K562 (cell line): ENCODE results near the gene EGFL7. TPM values are rescaled to one million over a fixed set of nuclear protein-coding genes. Genes with fewer than 3 reads are reported as not detected.

ENCODE experiments used
- ARID1B ChIP-seq: fragments of 450-650 bp; IDR thresholded peaks from 2 replicates; pipeline ENCODE4 v1.6.1; 2016; ENCODE audit warnings: antibody characterized with exemption, mild to moderate bottlenecking, inconsistent platforms
- ELF4 ChIP-seq: fragments of 450-650 bp; formaldehyde crosslinking; IDR thresholded peaks from 2 replicates; pipeline ENCODE4 v1.4.0; 2022; ENCODE audit warnings: missing genetic modification characterization
- EZH2 ChIP-seq: IDR thresholded peaks from 2 replicates; pipeline ENCODE4 v1.6.1; 2012; ENCODE audit warnings: low read depth, mild to moderate bottlenecking, inconsistent platforms, low read length, borderline replicate concordance
- FOXJ3 ChIP-seq: sonication (generic); formaldehyde crosslinking; IDR thresholded peaks from 2 replicates; pipeline ENCODE4 v1.4.0; 2020; ENCODE audit warnings: mild to moderate bottlenecking, missing genetic modification reagents
- GTF2B ChIP-seq: IDR thresholded peaks from 2 replicates; pipeline ENCODE4 v1.6.1; 2011; ENCODE audit not compliant: insufficient read length; ENCODE audit errors: extremely low read depth
- HDAC8 ChIP-seq: fragments of 450-650 bp; IDR thresholded peaks from 2 replicates; pipeline ENCODE4 v1.6.1; 2016; ENCODE audit warnings: mild to moderate bottlenecking, missing genetic modification characterization, moderate library complexity, missing compliant biosample characterization
- HOMEZ ChIP-seq: fragments of 250-450 bp; sonication (Bioruptor Pico); IDR thresholded peaks from 2 replicates; pipeline ENCODE4 v1.4.0; 2020; ENCODE audit warnings: mild to moderate bottlenecking, moderate library complexity
- JUN ChIP-seq, 2 experiments: sonication (generic) in 1 of 2; formaldehyde crosslinking in 1 of 2; IDR thresholded peaks; 2 replicates each; pipeline versions ENCODE4 v1.6.1 to v1.8.0; 2012 to 2022; ENCODE audit warnings: borderline replicate concordance in 2 of 2, mild to moderate bottlenecking in 2 of 2, improper control_type of control experiment in 1 of 2, low read depth in 1 of 2, low read length in 1 of 2, missing genetic modification reagents in 1 of 2
- KDM4B ChIP-seq, 2 experiments: fragments of 450-650 bp in 1 of 2; sonication (generic) in 1 of 2; IDR thresholded peaks; 2 replicates each; pipeline ENCODE4 v1.6.1; 2016 to 2017; ENCODE audit warnings: borderline replicate concordance in 2 of 2, antibody characterized with exemption in 1 of 2, low read depth in 1 of 2, mild to moderate bottlenecking in 1 of 2
- LARP7 ChIP-seq: fragments of 450-650 bp; IDR thresholded peaks from 2 replicates; pipeline ENCODE4 v1.6.1; 2016
- LEF1 ChIP-seq: fragments of 450-650 bp; IDR thresholded peaks from 2 replicates; pipeline ENCODE4 v1.6.1; 2016; ENCODE audit warnings: mild to moderate bottlenecking
- MAX ChIP-seq: sonication (generic); formaldehyde crosslinking; IDR thresholded peaks from 2 replicates; pipeline ENCODE4 v1.9.0; 2022; ENCODE audit warnings: mild to moderate bottlenecking, missing genetic modification reagents
- PYGO2 ChIP-seq: fragments of 450-650 bp; IDR thresholded peaks from 2 replicates; pipeline ENCODE4 v1.6.1; 2016; ENCODE audit warnings: mild to moderate bottlenecking, missing genetic modification characterization, moderate library complexity, missing compliant biosample characterization
- RAD21 ChIP-seq, 2 experiments: fragments of 250-450 bp in 1 of 2; fragments of 450-650 bp in 1 of 2; sonication (Bioruptor Pico) in 1 of 2; formaldehyde crosslinking in 1 of 2; IDR thresholded peaks in 1 of 2; conservative IDR thresholded peaks in 1 of 2; 2 replicates each; pipeline versions ENCODE4 v1.4.0 to v1.8.0; 2020 to 2022; ENCODE audit warnings: mild to moderate bottlenecking in 2 of 2, moderate library complexity in 1 of 2
- TAL1 ChIP-seq: fragments of 450-650 bp; IDR thresholded peaks from 2 replicates; pipeline ENCODE4 v1.6.1; 2016; ENCODE audit warnings: mild to moderate bottlenecking
- TRIM25 ChIP-seq: fragments of 450-650 bp; IDR thresholded peaks from 2 replicates; pipeline ENCODE4 v1.7.0; 2016; ENCODE audit warnings: borderline replicate concordance
- ZNF165 ChIP-seq: fragments of 250-450 bp; sonication (Bioruptor Pico); IDR thresholded peaks from 2 replicates; pipeline ENCODE4 v1.4.0; 2020; ENCODE audit warnings: borderline replicate concordance
- ZNF212 ChIP-seq: fragments of 450-650 bp; formaldehyde crosslinking; IDR thresholded peaks from 2 replicates; pipeline ENCODE4 v1.4.0; 2020; ENCODE audit warnings: mild to moderate bottlenecking
- ZNF280B ChIP-seq: fragments of 250-450 bp; sonication (Bioruptor Pico); IDR thresholded peaks from 2 replicates; pipeline ENCODE4 v1.5.1; 2021; ENCODE audit warnings: mild to moderate bottlenecking
- polyA plus RNA-seq, 8 experiments: library from polyadenylated mRNA; depleted of rRNA in 4 of 8; stranded (reverse) in 5 of 8; unstranded in 3 of 8; fragments of >200 nt; fragmentation: Nextera tagmentation in 2 of 8; fragmentation: Illumina TruSeq in 1 of 8; extraction: Ambion mirVana in 2 of 8; extraction: Trizol in 1 of 8; gene quantifications; 2 replicates each; pipeline versions ENCODE4 v1.2.1 to v1.2.3, GENCODE V29; 2011 to 2014; ENCODE audit warnings: inconsistent platforms in 1 of 8, missing spikeins in 1 of 8
- total RNA-seq, 7 experiments: library from RNA; depleted of rRNA in 6 of 7; stranded (reverse); fragments of >200 nt in 6 of 7; fragmentation: Illumina TruSeq in 2 of 7; extraction: Trizol in 2 of 7; gene quantifications; 2 replicates each; pipeline versions ENCODE4 v1.2.1 to v1.2.3, GENCODE V29; 2011 to 2021; ENCODE audit warnings: low replicate concordance in 1 of 7

Gene EGFL7
- total and polyA plus RNA-seq, 9 of the 15 experiments (the other 6 are each of a cell fraction or from before 2014, with no cell fraction given) = 1.5 to 286 (median 55.5) TPM

GRCh38 chr9:136631038-136632000 lies 31.4 kb upstream of the EGFL7 start (continued):
- TF ChIP-seq GTF2B = no peak
- peak; percentile 91 to 93 for TF ChIP-seq RAD21 (CRISPR knock-in tag; conservative IDR thresholded peaks at IDR 0.05 in 1 of 2, IDR thresholded peaks at IDR 0.05 in 1 of 2)
- peak; percentile 73; the same call in 1 of the 2 replicates for TF ChIP-seq TRIM25
- no peak for TF ChIP-seq ZNF165 (CRISPR knock-in tag)
- TF ChIP-seq LARP7 = peak; percentile 98
- 0 out of 2 replicates have a peak, but pooled peaks have one; percentile 5 for TF ChIP-seq TAL1
- TF ChIP-seq JUN (IDR thresholded peaks at IDR 0.05; ENCODE audit: borderline replicate concordance, low read depth, low read length) = no peak
- TF ChIP-seq JUN (CRISPR knock-in tag; IDR thresholded peaks at IDR 0.05; ENCODE audit: borderline replicate concordance) = no peak
- 0 out of 2 replicates have a peak, but pooled peaks have one; percentile 25 for TF ChIP-seq LEF1
- TF ChIP-seq ELF4 (CRISPR knock-in tag) = peak; percentile 88; the same call in 1 of the 2 replicates
- no peak for TF ChIP-seq EZH2
- TF ChIP-seq HDAC8 (tag) = no peak
- peak; percentile 31; the same call in 1 of the 2 replicates for TF ChIP-seq ARID1B
- TF ChIP-seq MAX = peak; percentile 80
- TF ChIP-seq KDM4B (IDR thresholded peaks at IDR 0.05; ENCODE audit: borderline replicate concordance in 2 of 2, low read depth in 1 of 2) = no peak
- TF ChIP-seq HOMEZ (CRISPR knock-in tag) = no peak
- TF ChIP-seq ZNF280B = no peak
- TF ChIP-seq FOXJ3 (CRISPR knock-in tag) = no peak
- no peak for TF ChIP-seq ZNF212 (CRISPR knock-in tag)
- TF ChIP-seq PYGO2 (tag) = no peak
